Skin of body (tissue), 3 donors: ENCODE results near the gene FAM3A. TPM values are rescaled to one million over a fixed set of nuclear protein-coding genes. Genes with fewer than 3 reads are reported as not detected.

ENCODE experiments used
- DNase-seq: peaks from one replicate; lab custom pipeline; 2025; lab: John Stamatoyannopoulos, UW
- small RNA-seq: library from RNA; depleted of rRNA; stranded (forward); fragments of <200 nt; gene quantifications from one replicate; pipeline ENCODE3, GENCODE V24; 2014; ENCODE audit warnings: low replicate concordance
- total RNA-seq: library from RNA; depleted of rRNA; stranded (reverse); fragments of >200 nt; gene quantifications from one replicate; pipeline ENCODE4 v1.2.3, GENCODE V29; 2014

Gene FAM3A
- total RNA-seq, 1 donor from 2014 or later, result 13.7 TPM

DNA sequence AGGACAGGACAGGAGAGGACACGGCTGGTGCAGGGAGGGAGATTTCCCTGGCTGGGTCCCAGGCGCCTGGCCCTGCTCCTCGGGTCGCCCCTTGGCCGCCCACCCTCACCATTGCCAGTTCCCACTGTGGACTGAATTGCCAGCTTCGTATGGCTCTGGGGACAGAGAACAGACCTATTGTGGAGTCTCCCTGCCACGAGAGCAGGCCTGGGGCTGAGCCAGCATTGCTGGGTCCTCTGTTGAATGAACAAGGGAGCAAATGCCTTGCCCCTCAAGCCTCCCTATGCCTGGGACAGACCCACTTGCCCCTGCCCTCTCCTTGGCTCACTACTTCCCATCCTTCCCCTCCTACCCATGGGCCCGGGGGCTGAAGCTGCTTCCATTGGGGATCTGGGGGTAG lies 53.6 kb downstream of the FAM3A start:
- DNase-seq, result no peak

DNA sequence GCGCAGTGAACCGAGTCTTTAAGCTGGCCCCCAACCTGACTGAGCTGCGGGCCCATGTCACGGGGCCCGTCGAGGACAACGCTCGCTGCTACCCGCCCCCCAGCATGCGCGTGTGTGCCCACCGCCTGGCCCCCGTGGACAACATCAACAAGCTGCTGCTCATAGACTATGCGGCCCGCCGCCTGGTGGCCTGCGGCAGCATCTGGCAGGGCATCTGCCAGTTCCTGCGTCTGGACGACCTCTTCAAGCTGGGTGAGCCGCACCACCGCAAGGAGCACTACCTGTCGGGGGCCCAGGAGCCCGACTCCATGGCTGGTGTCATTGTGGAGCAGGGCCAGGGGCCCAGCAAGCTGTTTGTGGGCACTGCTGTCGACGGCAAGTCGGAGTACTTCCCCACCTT lies 55.7 kb downstream of the FAM3A start:
- DNase-seq, result no peak

DNA sequence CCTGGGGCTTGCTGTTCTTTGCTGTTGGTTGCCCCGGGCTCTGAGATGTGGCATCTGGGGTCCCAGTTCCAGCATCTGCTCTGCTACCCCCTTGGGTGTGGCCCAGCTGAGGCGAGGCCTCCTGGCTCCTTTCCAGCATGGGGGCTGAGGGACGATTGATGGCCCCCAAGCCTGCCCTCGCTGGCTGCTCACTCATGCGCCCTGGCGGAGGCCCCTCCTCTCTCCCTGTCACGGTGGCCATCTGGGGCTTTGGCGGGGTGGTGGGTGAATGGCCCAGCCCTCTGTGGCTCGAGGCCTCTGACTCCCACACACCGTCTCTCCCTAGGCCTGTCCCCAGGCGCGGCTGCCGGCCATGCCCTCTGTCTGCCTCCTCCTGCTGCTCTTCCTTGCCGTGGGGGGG lies 56.2 kb downstream of the FAM3A start:
- DNase-seq, result no peak

DNA sequence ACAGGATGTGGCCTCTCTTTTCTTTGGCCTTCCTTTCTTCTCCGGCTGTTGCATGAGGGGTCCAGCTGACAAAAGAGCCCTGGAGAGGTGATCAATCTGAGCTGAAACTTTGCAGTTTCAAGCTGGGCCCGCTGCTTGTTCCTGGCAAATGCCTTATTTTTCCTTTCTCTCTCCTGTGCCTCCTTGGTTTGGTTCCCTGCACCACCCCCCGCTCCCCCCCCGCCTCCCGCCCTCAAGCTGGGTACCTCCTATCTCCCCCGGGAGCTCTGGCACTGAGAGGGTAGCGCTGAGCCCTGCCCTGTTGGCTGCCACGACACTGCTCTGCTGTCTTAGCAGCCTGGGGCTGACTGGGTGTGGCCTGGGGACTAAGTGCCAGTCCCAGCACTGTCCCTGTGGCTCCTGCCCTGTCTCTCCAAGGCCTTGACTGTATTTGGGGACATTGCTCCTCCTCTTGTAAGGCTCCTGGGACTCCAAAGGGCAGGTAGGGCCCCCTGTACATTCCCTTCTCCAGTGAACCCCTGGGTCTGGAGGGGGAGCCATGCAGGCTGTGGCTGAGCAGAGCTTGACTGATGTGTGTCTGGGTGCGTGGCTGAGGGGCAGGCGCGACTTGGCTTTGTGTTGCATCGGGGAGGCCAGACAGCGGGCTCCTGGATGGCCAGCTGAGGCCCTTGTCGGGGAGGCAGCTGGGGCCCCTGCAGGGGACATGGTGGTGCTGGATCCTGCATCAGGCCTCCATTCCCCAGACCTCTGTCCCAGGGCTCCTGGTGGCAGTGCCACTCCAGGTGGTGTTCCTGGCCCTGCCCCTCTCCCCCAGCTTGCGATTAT lies 56.9 kb downstream of the FAM3A start:
- no peak for DNase-seq

DNA sequence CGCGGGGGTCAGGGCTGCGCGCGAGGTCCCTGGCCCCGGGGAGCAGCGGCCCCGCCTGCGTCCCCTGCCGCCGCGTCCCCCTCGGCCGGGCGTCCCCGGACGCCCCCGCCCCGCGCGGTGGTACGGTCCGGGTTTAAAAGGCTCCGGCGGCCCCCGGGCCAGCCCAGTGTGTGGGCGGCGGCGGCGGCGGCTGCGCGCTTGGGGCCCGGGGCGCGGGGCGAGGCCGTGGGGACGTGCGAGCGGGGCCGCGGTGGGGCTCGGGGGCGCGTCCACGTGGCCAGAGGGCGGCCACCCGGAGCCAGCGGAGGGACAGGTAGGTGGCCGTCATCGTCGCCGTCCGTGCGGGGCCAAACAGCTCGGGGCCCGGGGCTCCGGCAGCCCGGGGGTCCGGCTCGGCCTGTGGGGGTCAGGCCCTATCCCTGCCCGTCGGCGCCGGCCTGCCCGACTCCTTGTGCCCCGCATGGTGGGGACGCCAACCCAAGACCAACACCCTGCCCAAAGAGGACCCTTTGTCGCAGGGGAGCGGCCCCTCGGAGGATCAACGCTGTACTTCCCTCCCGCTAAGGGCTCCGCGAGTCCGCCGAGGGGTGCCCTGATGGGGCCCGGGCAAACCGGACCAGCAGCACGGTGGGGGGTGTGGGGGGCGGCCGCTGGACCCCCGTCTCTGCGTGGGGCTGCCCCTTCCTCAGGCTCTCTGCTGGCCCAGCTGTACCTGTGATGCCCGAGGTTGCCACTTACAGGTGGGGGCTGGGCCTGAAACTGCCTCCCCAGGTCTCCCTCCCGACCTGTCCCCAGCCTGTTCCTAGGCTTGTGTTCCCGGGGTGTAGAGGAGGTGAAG lies 57.7 kb downstream of the FAM3A start, which contains the start of gene PLXNA3:
PLXNA3 (plus strand) TSS at position 166 of the 838 bp plus-strand sequence. CDS start 1,903 bp downstream, outside the sequence.
- DNase-seq, result no peak

DNA sequence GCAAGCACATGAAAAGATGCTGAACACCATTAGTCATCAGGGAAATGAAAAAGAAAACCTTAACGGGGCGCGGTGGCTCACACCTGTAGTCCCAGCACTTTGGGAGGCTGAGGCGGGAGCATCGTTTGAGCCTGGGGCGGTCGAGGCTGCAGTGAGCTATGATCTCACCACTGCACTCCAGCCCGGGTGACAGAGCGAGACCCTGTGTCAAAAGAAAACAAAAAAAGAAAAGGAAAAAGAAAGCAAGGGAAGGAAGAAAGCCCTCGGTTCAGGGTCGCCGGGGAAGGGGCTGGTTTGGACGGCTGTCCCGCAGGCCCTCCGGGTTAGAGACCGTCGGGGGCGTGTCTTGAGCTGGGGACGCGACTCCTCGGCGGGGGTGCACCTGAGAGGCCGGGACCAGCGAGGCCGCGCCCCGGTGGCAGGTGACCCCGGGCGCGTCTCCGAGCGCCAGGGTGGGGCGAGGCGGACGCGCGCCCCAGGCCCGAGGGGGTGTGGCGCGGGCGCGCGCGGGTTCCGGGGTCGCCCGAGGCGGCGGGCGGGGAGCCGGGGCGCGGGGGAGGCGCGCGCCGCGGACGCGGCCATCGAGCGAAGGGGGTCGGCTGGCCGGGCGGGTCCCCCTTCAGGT lies 58.4 kb downstream of the FAM3A start:
- DNase-seq, result no peak

Small RNA genes lying within 50 kb of the gene (small RNA-seq; reads per million reads assigned to genes)
- not detected for gene RN7SL697P

Other genes with a start within 250 kb of the FAM3A start
- not detected for gene TEX28, start 221.1 kb downstream of the FAM3A start, total RNA-seq
- gene TKTL1, start 220.4 kb downstream of the FAM3A start, total RNA-seq, result 0.30 TPM
- 397 TPM for gene FLNA, start 141.6 kb downstream of the FAM3A start, total RNA-seq
- 24.0 TPM for gene EMD, start 136.9 kb downstream of the FAM3A start, total RNA-seq
- gene RPL10, start 117.9 kb downstream of the FAM3A start, total RNA-seq, result 3,686 TPM
- gene DNASE1L1, start 107.0 kb downstream of the FAM3A start, total RNA-seq, result 10.8 TPM
- gene TAFAZZIN, start 104.7 kb downstream of the FAM3A start, total RNA-seq, result 18.3 TPM
- gene ATP6AP1, start 87.6 kb downstream of the FAM3A start, total RNA-seq, result 30.3 TPM
- gene GDI1, start 79.1 kb downstream of the FAM3A start, total RNA-seq, result 58.2 TPM
- gene FAM50A, start 72.1 kb downstream of the FAM3A start, total RNA-seq, result 20.4 TPM
- 23.6 TPM for gene PLXNA3, start 58.0 kb downstream of the FAM3A start, total RNA-seq
- gene LAGE3, start 37.0 kb downstream of the FAM3A start, total RNA-seq, result 5.2 TPM
- gene UBL4A, start 29.6 kb downstream of the FAM3A start, total RNA-seq, result 19.4 TPM
- 9.0 TPM for gene SLC10A3, start 25.6 kb downstream of the FAM3A start, total RNA-seq
- 19.5 TPM for gene G6PD, start 30.6 kb upstream of the FAM3A start, total RNA-seq
- gene IKBKG, start 31.4 kb upstream of the FAM3A start, total RNA-seq, result 5.4 TPM
- gene CTAG1A, start 68.9 kb upstream of the FAM3A start, total RNA-seq, result not detected
- not detected for gene CTAG1B, start 103.0 kb upstream of the FAM3A start, total RNA-seq
- gene CTAG2, start 137.3 kb upstream of the FAM3A start, total RNA-seq, result not detected
- gene GAB3, start 234.8 kb upstream of the FAM3A start, total RNA-seq, result 4.5 TPM
- 27.2 TPM for gene DKC1, start 246.6 kb upstream of the FAM3A start, total RNA-seq